Fibroblast of skin of right quadriceps (primary cell): ENCODE data around the gene MUC22.
A peak's percentile ranks its signal among the peaks of the same experiment; 100 is the strongest.
"Not testable (repeated sequence)": the region's sequence is repeated elsewhere in the genome, so short reads cannot be mapped to it uniquely, and the experiment has no call there.

Source experiments
- DNase-seq: peaks from one replicate; pipeline ENCODE4 v3.0.0-alpha.2; 2013

Gene MUC22

DNA sequence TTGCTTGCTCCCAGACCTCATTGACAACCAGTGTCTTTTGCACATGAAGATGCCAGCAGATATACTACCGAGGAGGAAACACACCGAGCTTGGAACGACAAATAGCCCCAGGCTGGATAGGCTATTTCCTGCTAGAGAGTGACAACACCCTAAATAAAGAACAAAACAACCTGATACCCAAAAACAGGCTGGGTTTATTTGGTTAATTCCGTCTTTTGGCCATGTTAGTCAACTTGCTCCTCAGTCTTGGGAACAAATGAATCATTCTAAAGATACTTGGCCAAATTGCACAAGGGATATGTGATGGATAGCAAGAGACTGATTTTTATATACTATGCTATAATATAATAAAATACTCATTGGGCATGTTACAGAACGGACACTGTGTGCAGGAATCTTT, 11.5 kb upstream of the MUC22 start:
- no peak for DNase-seq

DNA sequence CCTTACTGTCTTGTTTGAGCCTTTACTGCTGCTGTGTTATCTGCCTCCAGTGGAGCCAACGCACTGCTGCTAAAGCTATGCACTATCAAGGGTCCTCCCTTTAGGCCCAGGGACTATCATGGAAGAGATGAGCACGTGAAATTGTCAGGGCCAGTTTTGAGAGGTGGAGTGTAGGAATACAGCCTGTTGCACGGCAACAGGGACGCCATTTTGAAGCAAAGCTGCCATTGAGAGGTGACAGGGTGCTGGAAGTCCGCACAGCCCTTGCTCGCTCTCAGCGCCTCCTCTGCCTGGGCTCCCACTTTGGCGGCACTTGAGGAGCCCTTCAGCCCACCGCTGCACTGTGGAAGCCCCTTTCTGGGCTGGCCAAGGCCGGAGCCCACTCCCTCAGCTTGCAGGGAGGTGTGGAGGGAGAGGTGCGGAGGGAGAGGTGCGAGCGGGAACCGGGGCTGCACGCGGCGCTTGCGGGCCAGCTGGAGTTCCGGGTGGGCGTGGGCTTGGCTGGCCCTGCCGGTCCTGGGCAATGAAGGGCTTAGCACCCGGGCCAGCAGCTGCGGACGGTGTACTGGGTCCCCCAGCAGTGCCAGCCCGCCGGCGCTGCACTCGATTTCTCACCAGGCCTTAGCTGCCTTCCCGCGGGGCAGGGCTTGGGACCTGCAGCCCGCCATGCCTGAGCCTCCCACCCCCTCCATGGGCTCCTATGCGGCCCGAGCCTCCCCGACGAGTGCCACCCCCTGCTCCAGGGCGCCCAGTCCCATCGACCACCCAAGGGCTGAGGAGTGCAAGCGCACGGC, 10.0 kb upstream of the MUC22 start:
- not testable (repeated sequence) for DNase-seq

DNA sequence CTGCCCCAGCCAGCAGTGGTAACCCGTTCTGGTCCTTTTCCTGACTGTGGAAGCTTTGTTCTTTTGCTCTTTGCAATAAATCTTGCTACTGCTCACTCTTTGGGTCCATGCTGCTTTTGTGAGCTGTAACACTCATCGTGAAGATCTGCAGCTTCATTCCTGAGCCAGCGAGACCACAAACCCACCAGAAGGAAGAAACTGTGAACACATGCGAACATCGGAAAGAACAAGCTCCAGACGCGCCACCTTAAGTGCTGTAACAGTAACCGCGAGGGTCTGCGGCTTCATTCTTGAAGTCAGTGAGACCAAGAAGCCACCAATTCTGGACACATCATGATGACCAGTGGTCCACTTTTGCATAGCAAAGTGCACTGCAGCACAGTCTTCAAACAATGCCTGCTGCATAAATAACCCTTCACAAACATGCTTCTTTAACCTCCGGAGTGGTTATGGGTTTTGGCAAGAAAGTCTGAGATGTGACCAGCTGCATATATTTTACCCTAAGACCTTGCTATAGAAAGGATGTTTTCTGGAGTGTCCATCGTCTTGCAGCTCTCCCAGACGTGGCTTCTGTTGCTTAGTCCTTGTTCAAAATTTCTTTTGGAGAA, 8.9 kb upstream of the MUC22 start:
- no peak for DNase-seq

DNA sequence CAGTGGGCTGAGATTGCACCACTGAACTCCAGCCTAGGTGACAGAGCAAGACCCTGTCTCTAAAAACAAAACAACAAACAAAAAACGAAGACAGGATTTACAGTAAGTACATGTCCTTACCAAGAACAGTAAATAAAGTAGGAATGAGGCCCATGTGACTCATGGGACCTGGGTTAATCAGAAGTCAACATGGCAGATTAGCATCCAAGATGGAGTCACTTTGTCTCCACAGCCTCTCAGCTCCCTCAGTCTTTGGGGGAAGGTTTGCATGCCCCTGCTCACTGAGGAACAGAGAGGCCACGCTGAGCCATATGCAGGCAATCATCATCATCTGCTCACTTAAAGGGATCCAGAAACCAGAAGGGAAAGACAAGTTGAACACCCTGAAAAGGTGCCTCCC, 7.8 kb upstream of the MUC22 start:
- no peak for DNase-seq

DNA sequence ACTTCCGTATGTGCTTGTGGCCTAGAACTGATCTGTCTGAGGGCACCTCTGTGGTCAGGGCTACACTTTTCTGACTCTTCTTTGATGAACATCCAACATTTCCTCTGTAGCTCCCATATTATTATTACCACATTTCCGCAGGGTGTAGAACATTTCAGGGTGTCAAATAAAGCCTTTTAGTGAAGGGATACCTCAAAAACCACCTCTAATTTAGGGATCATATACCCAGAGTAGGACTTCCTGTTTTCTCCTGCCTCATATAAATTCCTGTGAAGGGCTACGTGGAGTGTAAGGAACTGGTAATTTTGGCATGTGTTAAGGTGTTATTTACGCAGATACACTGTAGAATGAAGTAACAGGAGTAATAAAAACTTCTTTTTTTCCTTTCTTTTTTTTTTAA, 5.5 kb upstream of the MUC22 start:
- no peak for DNase-seq

DNA sequence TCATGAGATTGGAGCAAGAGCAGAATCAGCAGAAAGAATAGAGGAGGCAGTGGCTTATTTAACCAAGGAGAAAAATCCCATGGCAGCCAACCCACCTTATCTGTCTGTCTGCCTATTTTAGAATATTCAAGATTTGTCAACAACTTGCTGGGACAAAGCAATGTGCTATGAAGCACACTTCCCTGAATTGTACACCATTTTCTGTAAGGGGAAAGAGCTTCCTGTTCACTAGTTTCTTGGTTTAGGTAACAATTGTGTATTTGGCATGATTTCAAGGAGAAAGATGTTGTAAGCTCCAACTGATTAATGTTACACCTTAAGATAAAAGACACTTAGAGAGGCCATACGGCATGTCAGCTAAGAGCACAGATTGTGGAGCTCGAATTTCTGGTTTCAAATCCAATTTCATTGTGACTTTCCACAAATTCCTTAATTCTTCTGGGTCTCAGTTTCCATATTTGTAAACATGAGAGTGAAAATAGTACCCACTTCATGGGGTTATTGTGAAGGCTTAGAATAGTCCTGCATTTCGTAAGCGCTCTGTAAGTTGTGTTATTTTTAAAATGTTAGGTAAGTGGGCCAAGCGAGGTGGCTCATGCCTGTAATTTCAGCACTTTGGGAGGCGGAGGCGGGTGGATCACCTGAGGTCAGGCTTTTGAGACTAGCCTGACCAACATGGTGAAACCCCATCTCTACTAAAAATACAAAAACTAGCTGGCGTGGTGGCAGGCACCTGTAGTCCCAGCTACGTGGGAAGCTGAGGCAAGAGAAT, 4.8 kb upstream of the MUC22 start:
- no peak for DNase-seq

DNA sequence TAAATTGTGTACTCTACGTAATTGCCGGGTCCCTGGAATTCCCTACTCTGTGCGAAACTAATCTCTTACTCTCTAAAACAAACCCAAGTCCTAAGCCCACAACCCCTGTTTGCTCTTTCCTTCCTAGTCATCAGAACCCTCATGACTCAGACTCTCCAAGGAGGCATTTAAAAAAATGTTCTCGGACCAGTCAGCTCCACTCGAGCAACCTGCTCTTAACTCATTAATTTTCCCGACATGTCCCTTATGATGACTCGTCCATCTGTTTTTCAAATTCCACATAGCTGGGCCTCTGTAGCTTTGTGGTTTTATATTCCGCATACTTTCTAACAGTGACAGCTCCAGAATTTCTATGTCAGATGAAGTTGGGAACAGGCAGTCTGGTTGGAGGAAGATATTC, 2.6 kb upstream of the MUC22 start:
- peak; percentile 92 for DNase-seq

DNA sequence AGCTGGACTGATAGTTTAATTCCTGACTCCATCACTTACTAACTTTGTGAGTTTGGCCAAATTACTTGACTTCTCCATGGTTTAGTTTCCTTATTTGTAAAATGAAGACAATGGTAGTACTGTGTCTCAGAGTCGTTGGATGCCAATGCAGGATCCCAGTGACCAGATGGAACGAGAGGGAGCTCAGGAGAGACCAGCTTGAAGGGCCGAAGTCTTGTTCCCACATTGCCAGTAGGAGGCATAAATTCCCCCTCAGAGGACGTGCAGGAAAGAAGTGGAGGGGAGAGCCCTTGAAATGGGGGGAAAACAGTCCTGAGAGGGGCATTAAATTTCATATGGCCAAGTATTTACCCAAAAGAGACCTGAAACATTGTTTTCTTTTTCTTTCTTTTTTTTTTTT, 2.1 kb upstream of the MUC22 start:
- DNase-seq: no peak

DNA sequence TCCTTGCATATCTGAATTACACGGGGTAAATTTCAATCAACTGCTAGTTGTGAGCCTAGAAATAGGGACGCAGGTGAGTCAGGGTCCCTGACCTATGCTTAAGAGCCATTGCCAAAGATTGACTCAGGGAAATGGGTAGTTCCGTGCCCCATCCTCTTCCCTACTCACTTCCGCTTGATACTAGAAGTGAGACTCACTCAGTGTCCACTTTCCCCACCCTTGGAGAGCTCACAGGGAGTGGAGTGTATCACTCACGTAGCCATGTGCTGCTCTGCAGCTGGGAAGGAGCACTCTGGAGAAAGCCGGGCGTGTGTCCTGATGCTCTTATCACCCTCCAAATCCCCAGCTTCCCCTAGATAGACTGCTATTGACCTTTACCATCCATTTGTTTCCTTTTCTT, 543 bp upstream of the MUC22 start:
- DNase-seq: no peak

DNA sequence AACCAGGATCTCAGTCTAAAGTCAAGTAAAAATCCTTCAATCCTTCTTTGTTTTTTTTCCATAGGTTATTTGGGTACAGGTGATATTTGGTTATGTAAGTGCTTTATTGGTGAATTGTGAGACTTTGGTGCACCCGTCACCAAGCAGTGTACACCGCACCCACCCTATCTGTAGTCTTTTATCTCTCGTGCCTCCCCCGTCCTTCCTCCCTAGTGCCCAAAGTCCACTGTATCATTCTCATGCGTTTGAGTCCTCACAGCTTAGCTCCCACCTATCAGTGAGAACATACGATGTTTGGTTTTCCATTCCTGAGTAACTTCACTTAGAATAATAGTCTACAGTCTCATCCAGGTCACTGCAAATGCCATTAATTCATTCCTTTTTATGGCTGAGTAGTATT, 879 bp downstream of the MUC22 start:
- DNase-seq: no peak

DNA sequence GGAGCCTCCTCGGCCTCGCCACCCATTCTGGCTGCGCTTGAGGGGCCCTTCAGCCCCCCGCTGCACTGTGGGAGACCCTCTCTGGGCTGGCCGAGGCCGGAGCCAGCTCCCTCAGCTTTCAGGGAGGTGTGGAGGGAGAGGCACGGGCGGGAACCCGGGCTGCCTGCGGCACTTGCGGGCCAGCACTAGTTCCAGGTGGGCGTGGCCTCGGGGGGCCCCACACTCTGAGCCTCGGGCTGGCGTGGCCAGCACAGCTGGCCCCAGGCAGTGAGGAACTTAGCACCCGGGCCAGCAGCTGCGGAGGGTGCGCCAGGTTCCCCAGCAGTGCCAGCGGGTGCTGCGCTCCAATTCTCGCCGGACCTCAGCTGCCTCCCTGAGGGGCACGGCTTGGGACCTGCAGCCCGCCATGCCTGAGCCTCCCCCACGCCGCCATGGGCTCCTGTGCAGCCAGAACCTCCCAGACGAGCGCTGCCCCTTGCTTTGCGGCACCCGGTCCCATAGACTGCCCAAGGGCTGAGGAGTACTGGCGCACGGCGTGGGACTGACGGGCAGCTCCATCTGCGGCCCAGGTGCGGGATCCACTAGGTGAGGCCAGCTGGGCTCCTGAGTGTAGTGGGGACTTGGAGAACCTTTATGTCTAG, 6.5 kb downstream of the MUC22 start:
- DNase-seq: no peak

DNA sequence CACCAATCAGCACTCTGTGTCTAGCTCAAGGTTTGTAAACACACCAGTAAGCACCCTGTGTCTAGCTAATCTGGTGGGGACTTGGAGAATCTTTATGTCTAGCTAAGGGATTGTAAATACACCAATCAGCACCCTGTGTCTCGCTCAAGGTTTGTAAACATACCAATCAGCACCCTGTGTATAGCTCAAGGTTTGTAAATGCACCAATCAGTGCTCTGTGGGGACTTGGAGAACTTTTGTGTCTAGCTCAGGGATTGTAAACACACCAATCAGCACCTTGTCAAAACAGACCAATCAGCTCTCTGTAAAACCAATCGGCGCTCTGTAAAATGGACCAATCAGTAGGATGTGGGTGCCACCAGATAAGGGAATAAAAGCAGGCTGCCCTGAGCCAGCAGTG, 7.2 kb downstream of the MUC22 start:
- not testable (repeated sequence) for DNase-seq

DNA sequence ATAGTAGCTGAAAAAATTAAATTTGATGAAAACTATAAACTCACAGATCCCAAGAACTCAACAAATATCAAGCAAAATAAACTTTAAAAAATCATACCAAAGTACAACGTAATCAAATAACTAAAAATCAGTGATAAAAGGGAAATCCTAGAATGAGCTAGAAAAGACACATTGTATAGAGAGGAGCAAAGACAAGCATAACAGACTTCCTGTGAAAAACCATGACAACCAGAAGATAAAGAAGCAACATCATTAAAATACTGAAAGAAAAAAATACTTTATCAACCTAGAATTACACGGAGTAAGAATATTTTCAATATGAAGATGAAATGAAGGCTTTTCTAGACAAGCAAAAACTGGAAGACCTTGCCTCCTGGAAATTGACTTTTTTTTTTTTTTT, 9.8 kb downstream of the MUC22 start:
- no peak for DNase-seq

DNA sequence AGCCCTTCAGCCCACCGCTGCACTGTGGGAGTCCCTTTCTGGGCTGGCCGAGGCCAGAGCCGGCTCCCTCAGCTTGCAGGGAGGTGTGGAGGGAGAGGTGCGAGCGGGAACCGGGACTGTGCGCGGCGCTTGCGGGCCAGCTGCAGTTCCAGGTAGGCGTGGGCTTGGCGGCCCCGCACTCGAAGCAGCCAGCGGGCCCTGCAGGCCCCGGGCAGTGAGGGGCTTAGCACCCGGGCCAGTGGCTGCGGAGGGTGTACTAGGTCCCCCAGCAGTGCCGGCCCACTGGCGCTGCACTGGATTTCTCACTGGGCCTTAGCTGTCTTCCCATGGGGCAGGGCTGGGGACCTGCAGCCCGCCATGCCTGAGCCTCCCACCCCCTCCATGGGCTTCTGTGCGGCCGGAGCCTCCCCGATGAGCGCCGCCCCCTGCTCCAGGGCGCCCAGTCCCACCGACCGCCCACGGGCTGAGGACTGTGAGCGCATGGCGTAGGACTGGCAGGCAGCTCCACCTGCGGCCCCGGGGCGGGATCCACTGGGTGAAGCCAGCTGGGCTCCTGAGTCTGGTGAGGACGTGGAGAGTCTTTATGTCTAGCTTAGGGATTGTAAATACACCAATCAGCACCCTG, 10.5 kb downstream of the MUC22 start:
- DNase-seq: not testable (repeated sequence)

DNA sequence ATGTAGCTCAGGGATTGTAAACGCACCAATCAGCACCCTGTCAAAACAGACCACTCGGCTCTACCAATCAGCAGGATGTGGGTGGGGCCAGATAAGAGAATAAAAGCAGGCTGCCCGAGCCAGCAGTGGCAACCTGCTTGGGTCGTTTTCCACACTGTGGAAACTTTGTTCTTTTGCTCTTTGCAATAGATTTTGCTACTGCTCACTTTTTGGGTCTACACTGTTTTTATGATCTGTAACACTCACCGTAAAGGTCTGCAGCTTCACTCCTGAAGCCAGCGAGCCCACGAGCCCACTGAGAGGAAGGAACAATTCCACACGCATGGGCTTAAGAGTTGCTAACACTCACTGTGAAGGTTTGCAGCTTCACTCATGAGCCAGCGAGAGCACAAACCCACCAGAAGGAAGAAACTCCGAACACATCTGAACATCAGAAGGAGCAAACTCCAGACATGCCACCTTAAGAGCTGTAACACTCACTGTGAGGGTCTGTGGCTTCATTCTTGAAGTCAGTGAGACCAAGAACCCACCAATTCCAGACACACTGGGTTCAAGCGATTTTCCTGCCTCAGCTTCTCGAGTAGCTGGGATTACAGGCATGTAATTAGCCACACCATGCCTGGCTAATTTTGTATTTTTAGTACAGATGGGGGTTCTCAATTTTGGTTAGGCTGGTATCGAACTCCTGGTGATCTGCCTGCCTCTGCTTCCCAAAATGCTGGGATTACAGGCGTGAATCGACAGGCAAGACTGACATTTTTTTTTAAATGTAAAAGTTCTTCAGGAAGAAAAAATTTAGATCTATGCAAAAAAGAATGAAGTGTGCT, 11.6 kb downstream of the MUC22 start:
- DNase-seq: not testable (repeated sequence)

DNA sequence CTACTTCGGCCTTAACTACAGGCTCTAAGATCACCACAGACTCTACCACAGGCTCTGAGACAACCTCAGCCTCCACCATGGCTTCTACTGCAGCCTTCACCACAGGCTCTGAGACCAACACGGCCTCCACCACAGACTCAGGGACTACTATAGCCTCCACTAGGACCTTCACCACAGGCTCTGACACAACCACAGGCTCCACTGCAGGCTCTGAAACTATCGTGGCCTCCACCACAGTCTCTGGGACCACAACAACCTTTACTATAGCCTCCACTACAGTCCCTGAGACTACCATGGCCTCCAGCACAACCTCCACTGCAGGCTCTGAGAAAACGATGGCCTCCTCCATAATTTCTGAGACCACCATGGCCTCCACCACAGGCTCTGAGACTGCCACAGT, 15.3 kb downstream of the MUC22 start:
- no peak for DNase-seq

DNA sequence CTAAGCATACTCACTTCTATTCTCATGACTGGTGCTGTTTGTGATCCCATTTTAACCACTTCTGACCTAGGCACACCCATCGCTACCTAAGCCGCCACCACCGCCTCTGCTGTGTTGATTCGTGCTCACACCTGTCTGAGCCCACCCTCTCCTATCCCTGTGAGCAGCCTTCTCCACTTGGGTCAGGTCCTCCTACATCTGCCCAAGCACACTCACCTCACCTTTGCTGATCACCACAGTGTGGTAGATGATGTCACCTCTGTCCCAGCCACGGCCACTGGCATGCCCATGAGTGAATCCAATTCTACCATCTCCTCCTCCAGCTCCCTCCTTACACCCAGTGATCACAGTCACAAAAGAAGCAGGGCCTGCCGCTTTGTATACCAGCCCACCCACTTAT, 20.8 kb downstream of the MUC22 start:
- DNase-seq: no peak

DNA sequence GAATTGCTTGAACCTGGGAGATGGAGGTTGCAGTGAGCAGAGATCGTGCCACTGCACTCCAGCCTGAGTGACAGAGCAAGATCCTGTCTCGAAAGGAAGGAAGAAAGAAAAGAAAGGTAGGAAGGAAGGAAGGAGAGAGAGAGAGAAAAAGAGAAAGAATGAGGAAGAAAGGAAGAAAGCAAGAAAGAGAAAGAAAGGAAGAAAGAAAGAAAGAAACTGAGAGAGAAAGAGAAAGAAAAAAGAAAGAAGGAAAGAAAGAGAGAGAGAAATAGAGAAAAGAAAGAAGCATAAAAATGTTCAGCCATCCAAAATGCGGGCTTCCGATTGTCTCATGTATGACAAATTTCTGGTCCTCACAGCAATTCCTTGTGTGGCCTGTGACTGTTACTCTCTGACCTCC, 22.8 kb downstream of the MUC22 start:
- no peak for DNase-seq

DNA sequence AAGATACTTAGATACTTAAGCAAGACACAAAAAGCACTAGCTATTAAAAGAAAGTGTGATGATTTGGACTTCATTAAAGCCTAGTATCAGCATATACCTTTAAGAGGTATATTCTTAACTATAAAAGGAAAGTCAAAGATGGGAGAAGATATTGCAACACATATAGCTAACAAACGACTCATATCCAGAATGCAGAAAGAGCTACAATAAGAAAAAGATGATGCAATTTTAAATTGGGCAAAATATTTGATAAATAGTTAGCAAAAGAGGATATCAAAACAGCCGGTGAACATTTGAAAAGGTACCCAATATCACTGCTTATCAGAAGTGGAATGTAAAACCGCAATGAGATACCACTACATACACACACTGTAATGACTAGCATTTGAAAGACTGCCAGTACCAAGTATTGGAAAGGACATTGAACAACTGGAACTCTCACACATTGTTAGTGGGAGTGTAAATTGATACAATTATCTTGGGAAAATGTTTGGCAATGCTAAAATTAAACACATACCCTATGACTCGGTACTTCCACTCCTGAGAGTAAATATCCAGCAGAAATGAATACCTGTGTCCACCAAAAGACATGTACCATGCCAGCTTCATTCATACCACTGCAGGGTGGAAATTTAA, 25.7 kb downstream of the MUC22 start:
- DNase-seq: peak; percentile 39

DNA sequence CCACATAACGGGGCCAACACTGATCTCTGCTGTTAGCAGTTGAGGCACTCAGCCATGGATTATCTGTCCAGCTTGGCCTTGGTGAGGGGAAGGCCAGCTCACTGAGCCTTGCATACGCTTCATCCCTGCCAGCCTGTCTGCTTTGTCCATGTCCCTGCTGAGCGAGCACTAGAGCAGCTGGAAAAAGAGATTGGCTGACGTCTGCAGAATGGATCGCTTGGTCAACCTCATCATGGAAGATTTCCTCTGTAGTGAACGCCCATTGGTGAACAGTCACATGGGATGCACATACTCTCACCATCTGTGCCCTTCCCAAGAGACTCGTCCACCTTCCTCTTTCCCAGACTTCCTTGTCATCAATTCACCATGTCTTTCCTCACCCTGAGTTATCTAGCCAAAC, 26.9 kb downstream of the MUC22 start:
- peak; percentile 23 for DNase-seq

DNA sequence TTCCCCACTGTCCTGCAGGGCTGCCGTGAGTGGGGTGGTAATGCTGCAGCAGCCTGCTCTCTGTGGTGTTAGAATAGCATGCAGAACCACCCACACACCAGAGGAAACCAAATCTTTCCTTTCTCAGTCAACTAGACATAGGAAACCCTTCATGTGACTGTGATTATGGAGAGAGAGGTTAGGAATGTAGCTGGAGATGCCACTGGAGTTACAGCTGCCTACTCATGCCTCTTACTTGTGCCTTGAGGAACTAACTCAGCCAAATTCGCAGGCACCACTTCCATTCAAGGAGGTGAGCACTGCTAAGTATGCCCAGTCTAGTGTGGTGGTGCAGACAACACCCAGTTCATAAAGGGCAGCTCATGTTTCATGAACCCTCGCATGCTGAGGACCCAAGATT, 27.4 kb downstream of the MUC22 start:
- DNase-seq: peak; percentile 62

DNA sequence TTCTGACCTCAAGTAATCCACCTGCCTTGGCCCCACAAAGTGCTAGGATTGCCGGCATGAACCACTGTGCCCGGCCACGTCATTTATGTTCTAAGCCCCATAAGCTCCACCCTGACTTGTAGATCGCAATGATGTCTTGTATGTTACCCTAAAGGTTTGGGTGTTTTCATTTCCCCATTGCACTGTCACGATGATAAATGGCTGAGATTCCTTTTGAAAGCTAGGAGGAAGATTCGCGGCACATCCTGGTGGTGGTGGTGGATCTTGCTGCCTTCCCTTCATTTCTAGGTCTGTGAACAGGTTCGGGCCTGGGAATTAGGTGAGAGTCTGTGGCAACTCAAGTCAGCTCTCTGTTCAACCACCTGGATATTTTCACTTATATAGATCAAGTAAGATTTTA, 28.3 kb downstream of the MUC22 start:
- no peak for DNase-seq
